Activated CD4-positive, alpha-beta T cell treated with anti-CD3 and anti-CD28 coated beads, Interleukin-2, Interleukin-4, amounts not matched to agents 100 ng/mL and 50 ng/mL, durations not matched to agents 16 hours and 8 hours (primary cell): ENCODE measurements around the gene KDM4B.
"Not testable (repeated sequence)": the region's sequence is repeated elsewhere in the genome, so short reads cannot be mapped to it uniquely, and the experiment has no call there.

Experiments used
- DNase-seq: peaks from one replicate; pipeline ENCODE4 v3.0.0-alpha.2; 2020; ENCODE audit warnings: low spot score

KDM4B gene

DNA sequence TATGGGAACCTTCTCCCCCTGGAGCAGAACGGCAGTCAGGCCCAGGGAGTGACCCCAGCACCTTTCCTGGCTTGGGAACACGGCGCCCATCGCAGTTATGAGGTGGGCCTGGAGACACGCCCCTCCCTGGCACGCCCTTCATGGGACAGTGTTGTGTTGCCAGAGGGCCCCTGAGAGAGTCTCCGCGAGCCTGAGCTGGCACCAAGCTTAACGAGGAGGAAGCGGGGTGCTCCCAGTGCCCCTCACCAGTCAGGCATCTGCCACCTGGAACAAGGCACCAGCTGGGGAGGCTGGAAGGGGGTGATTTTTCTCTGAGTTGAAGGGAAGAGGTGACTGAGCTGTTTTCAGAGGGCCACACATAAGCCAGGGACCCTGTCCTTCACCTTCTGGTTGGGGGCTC is 180.6 kb downstream of the KDM4B start:
- DNase-seq = no peak

DNA sequence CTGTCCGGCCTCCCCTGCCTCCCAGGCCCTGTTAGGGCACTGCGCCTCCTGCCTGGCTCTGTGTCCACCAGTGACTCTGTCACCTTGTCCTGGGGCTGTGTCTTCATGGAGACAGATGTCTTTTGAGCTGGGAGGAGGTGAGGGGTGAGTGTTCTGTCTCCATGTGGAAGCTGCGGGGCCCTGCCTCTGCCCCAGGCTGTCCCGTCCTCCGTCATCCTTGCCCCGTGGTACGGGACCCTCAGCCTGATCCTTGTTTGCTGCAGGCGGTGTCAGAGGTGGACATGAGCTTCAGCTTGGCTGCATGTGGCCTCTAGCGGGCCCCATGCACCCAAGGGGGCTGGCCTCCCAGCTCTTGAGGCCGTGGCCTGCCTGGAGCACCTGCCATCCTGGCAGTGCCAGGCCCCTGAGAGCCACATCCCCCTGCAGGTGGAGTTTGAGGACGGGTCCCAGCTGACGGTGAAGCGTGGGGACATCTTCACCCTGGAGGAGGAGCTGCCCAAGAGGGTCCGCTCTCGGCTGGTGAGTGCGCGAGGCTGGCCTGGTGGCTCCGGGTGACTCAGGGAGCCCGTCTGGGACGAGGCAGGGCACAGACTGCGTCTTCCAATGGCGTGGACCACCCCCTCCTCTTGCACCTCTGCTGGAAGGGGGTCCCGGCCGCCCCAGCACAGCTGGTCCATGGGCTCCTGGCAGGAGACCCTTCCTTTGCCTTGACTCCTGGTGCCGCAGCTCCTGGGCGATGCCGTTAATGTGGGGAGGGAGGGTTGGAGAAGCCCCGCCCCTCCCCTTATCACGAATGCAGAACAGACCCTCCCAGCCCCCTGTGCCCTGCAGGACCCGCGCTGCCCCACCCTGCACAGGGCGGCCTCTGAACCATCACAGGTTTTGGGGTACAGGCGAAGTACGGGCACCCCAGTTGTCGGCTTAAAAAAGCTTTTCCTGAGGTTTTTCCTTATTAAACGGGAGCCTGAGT is 181.3 kb downstream of the KDM4B start:
- DNase-seq = no peak

DNA sequence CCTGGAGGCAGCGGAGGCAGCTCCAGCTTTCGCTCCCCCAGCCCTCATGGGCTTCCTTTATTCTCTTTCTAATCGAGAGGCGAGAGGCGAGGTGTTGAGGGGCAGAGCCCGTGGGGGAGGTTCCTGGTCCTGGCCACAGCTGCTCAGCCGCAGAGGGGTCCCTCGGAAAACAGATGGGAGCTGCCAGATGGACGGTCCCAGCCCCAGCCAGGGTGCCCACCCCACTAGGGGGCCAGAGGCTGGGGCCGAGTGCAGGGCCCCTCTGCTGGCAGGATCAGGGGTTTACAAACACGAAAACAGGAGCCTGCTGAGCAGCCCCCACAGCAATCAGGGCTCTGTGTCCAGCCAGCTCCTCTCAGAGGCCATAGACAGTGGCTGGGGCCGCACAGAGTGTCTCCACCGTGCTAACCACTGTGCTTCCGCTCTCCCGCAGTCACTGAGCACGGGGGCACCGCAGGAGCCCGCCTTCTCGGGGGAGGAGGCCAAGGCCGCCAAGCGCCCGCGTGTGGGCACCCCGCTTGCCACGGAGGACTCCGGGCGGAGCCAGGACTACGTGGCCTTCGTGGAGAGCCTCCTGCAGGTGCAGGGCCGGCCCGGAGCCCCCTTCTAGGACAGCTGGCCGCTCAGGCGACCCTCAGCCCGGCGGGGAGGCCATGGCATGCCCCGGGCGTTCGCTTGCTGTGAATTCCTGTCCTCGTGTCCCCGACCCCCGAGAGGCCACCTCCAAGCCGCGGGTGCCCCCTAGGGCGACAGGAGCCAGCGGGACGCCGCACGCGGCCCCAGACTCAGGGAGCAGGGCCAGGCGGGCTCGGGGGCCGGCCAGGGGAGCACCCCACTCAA is 182.2 kb downstream of the KDM4B start:
- DNase-seq = no peak

DNA sequence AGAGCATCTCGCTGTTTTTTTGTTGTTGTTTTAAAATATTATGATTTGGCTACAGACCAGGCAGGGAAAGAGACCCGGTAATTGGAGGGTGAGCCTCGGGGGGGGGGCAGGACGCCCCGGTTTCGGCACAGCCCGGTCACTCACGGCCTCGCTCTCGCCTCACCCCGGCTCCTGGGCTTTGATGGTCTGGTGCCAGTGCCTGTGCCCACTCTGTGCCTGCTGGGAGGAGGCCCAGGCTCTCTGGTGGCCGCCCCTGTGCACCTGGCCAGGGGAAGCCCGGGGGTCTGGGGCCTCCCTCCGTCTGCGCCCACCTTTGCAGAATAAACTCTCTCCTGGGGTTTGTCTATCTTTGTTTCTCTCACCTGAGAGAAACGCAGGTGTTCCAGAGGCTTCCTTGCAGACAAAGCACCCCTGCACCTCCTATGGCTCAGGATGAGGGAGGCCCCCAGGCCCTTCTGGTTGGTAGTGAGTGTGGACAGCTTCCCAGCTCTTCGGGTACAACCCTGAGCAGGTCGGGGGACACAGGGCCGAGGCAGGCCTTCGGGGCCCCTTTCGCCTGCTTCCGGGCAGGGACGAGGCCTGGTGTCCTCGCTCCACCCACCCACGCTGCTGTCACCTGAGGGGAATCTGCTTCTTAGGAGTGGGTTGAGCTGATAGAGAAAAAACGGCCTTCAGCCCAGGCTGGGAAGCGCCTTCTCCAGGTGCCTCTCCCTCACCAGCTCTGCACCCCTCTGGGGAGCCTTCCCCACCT is 183.3 kb downstream of the KDM4B start:
- DNase-seq = no peak

DNA sequence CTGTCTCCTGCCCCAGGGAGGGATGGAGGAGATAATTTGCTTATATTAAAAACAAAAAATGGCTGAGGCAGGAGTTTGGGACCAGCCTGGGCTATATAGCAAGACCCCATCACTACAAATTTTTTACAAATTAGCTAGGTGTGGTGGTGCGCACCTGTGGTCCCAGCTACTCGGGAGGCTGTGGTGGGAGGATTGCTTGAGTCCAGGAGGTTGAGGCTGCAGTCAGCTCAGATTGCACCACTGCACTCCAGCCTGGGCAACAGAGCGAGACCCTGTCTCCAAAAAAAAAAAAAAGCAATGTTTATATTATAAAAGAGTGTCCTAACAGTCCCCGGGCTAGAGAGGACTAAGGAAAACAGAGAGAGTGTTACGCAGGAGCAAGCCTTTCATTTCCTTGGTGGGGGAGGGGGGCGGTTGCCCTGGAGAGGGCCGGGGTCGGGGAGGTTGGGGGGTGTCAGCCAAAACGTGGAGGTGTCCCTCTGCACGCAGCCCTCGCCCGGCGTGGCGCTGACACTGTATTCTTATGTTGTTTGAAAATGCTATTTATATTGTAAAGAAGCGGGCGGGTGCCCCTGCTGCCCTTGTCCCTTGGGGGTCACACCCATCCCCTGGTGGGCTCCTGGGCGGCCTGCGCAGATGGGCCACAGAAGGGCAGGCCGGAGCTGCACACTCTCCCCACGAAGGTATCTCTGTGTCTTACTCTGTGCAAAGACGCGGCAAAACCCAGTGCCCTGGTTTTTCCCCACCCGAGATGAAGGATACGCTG is 184.0 kb downstream of the KDM4B start:
- no peak for DNase-seq

DNA sequence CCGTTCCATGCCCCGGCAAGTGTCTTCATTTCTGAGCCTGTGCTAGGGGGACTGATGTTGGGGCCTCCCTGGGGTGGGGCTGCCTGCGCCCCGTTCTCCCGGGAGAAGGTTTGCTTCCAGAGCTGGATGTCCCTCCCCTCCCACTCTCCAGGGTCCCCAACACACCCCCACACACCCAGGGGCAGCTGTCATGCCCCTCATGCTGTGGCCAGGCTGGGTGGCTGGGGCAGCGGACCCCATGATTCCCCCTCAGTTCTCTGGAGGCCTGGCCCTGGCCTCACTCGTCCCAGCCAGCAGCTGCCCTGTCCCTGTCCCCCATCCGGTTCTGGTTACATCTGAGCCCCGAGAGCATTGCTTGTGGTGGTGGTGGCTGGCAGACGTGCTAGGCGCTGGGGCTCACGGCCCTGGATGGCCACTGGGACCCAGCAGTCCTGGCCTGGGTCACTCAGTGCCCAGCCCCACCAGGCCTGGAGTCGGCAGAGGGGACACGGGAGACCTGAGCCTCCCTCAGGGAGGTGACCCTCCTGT is 184.8 kb downstream of the KDM4B start:
- no peak for DNase-seq

DNA sequence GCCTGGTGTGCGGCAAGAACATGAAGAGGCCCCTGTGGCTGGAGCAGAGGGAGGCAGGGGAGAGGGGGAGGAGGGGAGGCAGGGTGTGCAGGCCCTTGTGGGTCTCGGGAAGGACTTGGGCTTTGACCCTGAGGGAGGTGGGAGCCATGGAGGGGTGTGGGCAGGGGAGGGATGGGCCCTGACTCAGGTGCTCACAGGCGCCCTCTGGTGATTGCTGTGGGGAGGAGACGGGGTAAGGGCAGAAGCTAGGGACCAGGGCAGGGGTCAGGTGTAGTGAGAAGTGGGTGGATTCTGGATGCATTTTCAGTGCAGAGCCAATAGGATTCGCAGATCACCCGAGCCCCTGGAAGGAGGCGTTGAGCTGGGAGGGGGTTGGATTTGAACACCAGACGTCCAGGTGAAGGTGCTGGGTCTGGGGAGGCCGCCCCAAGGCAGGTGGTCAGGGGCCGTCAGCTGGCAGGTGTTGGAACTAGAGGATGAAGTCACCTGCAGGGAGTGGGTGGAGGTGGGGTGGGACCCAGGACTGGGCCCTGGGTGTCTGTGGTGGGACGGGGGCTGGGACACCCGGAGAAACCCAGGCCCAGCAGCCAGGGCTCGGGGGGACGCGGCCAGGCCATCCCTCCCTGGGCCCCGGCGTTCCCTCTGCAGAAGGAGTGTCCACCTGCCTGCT is 185.4 kb downstream of the KDM4B start:
- DNase-seq = peak; percentile 47

DNA sequence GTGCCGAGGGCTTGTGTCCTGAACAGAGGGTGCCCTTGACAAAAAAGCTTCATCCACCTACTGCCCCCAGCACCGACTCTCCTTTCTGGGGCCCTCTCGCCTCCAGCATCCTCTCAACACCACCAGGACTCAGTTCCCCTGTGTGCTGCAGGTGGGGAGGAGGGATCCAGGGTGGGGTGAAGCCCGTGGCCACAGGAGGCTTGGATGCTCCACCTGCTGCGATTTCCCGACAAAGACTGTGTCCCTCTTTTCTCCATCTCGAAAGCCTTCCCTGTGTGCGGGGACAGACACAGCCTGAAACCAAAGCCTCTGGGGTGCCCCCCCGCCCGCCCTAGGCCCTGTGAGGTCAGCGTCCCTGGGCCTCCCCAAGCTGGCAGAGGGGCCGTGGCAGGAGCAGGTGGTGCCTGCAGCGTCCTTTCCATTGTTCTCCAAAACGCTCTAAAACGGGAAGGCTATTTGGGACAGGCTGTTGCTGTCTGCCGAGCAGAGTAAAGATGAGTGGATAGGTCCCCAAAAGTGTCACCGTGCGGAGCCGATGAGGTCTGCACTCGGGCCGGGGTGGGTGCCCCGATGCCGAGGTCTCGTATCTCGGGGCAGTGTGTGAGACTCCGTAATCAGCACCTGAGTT is 186.0 kb downstream of the KDM4B start:
- no peak for DNase-seq

DNA sequence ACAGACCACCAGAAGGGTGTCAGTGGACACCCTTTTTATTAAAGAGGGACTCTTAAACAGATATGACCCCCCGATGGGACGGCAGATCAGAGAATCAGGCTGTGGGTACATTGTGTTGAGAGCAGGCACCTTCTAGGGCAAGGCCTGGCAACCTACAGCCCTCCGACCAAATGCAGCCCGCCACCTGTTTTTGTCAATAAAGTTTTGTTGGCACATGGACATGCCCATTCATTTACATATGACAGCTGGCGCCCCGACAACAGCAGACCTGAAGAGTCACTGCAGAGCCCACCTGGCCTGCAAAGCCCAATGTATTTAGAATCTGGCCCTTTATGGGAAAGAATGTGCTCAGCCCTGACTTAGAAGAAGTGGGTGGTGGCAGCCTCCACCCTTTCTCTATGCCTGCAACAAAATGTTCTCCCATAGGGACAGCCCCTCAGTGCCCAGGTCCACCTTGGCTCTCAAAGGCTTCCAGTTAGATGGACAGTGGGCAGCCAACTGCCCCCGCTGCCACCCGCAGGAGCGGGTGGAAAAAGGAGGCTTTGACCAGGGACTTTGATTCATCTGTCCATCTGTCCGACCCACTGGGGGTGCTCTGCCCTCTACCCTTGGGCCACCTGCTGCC is 186.8 kb downstream of the KDM4B start:
- DNase-seq = no peak

DNA sequence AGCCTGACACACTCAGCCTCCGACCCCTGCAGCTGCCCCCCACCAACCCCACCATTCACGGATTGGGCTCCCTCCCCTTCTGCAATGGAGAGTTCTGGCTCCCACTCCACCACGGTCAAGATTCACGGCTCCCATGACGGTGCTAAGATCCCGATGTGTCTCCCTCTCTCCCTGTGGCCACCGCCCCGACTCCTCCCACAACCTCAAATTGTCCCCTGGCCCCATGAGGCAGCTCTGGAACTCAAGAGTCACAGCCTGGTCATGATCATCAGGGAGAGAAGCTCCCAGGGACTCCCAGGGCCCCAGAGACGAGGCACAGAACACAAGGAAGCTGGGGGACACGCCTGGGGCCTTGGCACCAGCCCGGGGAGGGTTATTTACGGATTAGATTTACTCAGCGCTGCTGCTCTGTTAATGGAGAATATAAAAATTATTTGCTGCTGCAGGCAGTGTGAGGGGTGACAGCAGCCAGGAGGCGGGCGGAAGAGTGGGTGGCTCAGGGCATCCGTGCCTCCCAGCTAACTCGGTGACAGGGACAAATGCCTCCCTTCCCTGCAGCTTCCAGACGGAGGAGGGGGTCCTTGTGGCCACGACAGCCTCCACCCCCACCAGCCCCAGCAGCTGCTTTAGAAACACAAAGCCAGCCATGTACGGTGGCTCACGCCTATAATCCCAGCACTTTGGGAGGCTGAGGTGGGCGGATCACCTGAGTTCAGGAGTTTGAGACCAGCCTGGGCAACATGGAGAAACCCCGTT is 187.5 kb downstream of the KDM4B start:
- DNase-seq = no peak

DNA sequence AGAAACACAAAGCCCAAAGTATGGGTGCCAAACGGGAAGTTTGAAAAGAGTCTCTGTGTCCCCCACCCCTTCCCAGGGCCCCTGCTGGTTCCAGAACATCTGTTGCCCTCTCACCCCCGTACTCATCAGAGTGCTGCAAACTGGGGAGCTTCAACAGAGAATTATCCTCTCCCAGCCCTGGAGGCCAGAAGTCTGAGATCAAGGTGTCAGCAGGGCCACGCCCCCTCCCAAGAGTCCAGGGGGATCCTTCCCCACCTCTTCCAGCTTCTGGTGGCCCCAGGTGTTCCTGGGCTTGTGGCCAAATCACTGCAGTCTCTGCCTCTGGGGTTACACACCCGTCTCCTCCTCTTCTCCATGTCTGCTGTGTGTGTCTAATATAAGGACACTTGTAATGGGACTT is 188.3 kb downstream of the KDM4B start:
- no peak for DNase-seq

DNA sequence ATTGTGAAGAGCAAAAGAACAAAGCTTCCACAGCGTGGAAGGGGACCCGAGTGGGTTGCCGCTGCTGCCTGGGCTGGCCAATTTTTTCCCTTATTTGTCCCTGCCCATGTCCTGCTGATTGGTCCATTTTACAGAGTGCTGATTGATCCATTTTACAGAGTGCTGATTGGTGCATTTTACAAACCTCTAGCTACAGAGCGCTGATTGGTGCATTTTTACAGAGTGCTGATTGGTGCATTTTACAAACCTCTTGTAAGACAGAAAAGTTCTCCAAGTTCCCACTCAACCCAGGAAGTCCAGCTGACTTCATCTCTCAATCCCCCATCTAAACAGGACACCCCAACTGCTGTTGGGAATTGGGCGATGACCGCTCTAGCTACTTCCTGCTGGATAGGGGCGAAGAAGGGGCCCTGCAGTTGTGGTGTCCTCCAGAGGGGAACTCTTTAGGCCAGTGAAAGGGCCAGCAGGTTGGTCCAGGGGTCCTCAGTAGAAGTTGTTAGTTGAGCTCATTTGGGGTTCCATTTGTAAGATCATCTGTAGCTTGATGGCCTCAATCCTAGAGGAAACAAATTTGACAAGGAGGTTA is 189.7 kb downstream of the KDM4B start:
- DNase-seq = not testable (repeated sequence)

DNA sequence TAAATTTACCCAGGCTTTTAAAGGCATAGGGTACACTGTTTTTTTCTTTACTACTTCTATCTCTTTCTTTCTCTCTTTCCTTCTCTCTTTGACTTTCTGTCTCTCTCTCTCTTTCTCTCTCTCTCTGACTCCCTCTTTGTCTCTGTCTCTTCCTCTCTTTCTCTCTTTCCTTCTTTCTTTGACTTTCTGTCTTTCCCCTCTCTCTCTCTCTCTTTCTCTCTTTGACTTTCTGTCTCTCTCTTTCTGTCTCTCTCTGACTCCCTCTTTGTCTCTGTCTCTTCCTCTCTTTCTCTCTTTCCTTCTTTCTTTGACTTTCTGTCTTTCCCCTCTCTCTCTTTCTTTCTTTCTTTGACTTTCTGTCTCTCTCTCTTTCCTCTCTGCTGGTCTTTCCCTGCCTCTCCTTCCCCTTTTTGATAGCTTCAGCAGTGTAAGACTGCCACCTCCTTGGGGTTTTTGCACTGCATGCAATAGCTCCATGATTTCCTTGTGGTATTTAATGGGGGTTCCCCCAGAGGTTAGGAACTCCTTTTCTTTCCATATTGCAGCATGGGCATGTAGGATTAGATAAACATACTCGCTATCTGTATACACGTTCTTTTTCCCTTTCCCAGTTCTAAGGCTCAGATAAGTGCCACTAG is 191.4 kb downstream of the KDM4B start:
- not testable (repeated sequence) for DNase-seq

DNA sequence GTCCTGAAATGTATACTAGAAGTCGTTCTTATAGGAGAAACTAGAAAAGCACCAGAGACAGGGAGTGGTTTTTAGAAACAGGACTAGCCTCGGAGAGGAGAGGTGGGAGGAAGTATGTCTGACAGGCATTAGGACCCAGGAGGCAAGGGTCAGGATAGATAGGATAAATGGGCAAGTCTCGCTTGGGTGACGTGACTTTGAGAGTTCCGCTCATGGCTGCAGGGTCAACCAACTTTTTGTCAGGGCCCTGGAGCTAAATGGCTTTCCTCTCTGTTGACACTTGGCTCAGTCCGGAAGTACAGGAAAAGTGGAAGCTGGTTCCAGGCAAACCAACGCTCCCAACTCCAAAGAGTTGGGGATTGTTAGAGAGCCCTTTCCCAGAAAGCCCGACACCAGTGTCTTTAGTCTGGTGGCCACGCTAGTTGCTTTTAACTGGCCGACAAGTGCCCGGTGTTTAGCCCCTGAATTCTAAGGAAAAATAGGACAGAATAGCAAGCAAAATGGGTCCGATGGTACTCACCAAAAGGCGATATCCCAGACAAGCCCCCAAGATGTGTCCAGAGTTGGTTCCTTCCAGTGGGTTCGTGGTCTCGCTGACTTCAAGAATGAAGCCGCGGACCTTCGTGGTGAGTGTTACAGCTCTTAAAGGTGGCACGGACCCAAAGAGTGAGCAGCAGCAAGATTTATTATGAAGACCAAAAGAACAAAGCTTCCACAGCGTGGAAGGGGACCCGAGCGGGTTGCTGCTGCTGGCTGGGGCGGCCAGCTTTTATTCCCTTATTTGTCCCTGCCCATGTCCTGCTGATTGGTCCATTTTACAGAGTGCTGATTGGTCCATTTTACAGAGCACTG is 196.2 kb downstream of the KDM4B start:
- DNase-seq = not testable (repeated sequence)

DNA sequence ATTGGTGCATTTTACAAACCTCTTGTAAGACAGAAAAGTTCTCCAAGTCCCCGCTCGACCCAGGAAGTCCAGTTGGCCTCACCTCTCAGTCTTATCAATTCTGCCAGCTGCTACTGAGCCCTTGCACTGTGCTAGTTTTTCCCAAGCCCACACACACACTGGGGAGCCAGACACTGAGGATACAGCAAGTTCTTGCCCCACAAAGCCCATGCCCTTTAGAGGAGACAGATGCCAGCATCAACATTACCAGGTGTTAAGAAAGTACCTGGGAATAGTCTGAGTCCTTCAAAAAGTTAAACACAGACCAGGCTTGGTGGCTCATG is 196.7 kb downstream of the KDM4B start:
- DNase-seq = no peak

DNA sequence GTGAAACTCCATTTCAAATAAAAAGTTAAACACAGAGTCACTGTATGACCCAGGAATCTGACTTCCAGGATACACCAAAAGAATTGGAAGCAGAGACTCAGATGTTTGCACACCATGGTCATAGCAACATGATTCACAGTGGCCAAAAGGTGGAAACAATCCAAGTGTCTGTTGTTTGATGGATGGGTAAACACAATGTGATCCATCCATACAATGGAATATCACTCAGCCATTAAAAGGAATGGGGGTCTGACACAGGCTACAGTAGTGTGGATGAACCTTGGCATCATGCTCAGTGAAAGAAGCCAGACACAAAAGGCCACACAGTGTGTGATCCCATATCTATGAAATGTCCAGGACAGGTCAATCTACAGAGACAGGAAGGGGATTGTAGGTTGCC is 197.3 kb downstream of the KDM4B start:
- no peak for DNase-seq

DNA sequence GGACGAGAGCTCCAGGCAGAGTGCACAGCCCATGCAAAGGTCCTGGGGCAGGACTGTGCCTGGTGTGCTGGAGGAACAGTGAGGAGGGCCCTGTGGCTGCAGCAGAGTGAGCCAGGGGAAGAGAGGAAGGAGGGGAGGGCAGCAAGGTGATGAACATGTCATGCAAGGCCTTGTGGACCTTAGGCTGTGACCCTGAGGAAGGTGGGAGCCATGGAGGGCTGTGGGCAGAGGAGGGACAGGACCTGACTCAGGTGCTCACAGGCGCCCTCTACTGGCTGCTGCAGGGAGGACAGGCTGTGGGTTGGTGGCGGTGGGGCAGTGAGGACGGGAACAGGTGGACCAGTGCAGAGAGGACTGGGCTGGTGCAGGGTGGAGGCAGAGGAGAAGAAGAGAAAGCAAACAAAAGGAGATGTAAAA is 201.4 kb downstream of the KDM4B start:
- peak; percentile 54 for DNase-seq
